AG04450 (cell line): ENCODE measurements around the gene ECPAS. TPM values are rescaled to one million over a fixed set of nuclear protein-coding genes. Genes with fewer than 3 reads are reported as not detected.
"Not testable (repeated sequence)": the region's sequence is repeated elsewhere in the genome, so short reads cannot be mapped to it uniquely, and the experiment has no call there.

Source experiments
- CTCF ChIA-PET: fragments of 300-600, 350-600 bp; formaldehyde crosslinking; extraction: SDS; loops from one replicate; lab custom pipeline; 2022; ENCODE audit warnings: antibody characterized with exemption, inconsistent platforms; lab: Charles Lee
- POLR2A ChIA-PET: fragments of 350-600 bp; formaldehyde crosslinking; extraction: SDS; loops from one replicate; lab custom pipeline; 2021; ENCODE audit warnings: antibody characterized with exemption, inconsistent platforms; lab: Yijun Ruan, JAX
- DNase-seq: peaks from one replicate; pipeline ENCODE4 v3.0.0-alpha.2; 2011; ENCODE audit warnings: low read depth, low spot score
- H3K27ac ChIP-seq: one replicate; pipeline ENCODE4 v1.5.1; 2012; ENCODE audit warnings: low read depth, low read length, control low read depth
- H3K27me3 ChIP-seq: one replicate; pipeline ENCODE4 v1.6.0; 2012; ENCODE audit warnings: low read length; ENCODE audit not compliant: control insufficient read depth, insufficient read depth
- H3K4me3 ChIP-seq: 2 replicates; pipeline ENCODE4 v1.5.1; 2011; ENCODE audit warnings: mild to moderate bottlenecking, low read depth, low read length, control low read depth
- H3K9me3 ChIP-seq: 2 replicates; pipeline ENCODE4 v1.5.1; 2012; ENCODE audit warnings: low read length; ENCODE audit not compliant: control insufficient read depth, insufficient read depth
- polyA plus RNA-seq: library from polyadenylated mRNA; depleted of rRNA; stranded (reverse); fragments of >200 nt; gene quantifications from 2 replicates; pipeline ENCODE4 v1.2.3, GENCODE V29; 2011
- TF ChIP-seq, protein P1 (sequence below): IDR thresholded peaks from 2 replicates; pipeline ENCODE4 v1.5.1; 2011; ENCODE audit warnings: low read depth, low read length, control low read depth, inconsistent platforms

Gene ECPAS
- polyA plus RNA-seq, 1 experiment, result 64.0 TPM

DNA sequence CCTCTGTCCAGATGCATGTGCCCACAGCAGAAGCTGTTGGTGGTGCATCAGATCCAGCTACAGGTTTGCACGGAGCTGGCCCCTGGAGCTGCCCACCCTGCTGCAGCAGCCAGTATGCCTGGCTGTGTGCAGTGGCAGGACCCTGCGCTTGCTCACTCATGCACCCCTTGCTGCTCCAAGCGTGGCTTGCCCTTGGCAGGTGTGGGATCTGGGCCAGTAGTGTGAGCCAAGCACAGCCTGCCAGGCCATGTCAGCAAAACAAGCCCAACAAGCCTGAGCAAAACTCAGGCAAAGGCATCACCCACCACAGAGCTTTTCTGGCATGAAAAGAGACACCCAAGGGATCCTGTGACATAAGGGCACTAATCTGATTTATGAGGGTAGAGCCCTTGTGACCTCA is 18.3 kb upstream of the ECPAS start:
- ChIA-PET POLR2A (interaction anchor here (0.5 kb wide), 1 partner anchor 71 kb away, joined by 8 read pairs; no protein-coding TSS in a partner anchor), CTCF (no interaction called here)
- Histone ChIP-seq H3K9me3 (peaks cover 12% of the 10 kb centered on the region; the same call in 1 of the 2 replicates), H3K27me3 (no peaks in the 10 kb centered on the region), H3K4me3 (no peak overlapping the region), H3K27ac (no peak overlapping the region)
- no peak for DNase-seq
- TF ChIP-seq, protein P1, sequence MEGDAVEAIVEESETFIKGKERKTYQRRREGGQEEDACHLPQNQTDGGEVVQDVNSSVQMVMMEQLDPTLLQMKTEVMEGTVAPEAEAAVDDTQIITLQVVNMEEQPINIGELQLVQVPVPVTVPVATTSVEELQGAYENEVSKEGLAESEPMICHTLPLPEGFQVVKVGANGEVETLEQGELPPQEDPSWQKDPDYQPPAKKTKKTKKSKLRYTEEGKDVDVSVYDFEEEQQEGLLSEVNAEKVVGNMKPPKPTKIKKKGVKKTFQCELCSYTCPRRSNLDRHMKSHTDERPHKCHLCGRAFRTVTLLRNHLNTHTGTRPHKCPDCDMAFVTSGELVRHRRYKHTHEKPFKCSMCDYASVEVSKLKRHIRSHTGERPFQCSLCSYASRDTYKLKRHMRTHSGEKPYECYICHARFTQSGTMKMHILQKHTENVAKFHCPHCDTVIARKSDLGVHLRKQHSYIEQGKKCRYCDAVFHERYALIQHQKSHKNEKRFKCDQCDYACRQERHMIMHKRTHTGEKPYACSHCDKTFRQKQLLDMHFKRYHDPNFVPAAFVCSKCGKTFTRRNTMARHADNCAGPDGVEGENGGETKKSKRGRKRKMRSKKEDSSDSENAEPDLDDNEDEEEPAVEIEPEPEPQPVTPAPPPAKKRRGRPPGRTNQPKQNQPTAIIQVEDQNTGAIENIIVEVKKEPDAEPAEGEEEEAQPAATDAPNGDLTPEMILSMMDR, result no peak

DNA sequence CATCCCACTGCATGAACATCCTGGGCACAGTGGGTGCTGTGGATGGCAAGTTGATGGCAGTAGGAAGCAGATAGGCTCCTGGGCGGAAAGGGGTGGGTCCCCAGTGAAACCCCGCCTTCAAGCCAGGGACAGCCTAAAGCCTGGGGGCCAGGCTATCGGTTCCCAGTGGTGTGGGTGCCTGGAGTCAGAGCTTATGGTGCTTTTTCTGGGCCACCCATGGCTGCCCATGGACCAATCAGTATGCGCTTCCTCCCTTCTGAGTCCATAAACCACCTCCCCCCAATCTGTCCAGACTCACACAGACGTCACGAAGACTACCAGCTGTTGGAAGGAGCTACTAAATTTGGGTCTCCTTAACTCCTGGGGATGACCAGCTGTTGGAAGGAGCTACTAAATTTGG is 17.5 kb upstream of the ECPAS start:
- POLR2A ChIA-PET, result no interaction called here
- DNase-seq, result no peak
- Histone ChIP-seq H3K4me3 (no peak overlapping the region), H3K27ac (no peak overlapping the region), H3K27me3 (no peaks in the 10 kb centered on the region), H3K9me3 (peaks cover 12% of the 10 kb centered on the region; the same call in 1 of the 2 replicates)
- CTCF ChIA-PET, result no interaction called here
- TF ChIP-seq, protein P1, result no peak

DNA sequence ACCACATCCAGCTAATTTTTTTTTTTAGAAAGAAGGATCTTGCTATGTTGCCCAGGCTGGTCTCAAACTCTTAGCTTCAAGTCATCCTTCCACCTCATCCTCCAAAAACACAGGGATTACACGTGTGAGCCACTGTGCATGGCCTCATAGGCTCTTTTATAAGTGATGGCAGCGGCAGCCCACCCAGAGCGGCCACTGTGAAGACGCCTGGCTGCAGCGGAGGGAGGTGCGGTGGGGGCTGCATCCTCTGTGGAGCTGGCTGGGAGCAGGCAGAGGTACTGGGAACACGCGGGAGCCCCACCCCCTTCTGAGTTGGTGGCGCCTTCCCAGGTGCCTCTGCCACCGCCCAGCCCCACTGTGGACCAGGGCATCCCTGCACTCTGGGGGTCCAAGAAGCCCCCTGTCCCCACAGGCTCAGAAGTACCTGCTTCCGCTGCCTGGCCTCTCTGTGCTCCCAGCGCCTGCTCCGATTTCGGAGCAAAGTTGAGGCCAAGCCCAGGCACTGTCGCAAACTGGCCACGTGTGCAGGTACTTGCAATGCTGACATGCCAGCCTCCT is 16.9 kb upstream of the ECPAS start:
- no peak overlapping the region for H3K27ac ChIP-seq
- no peak overlapping the region for H3K4me3 ChIP-seq
- DNase-seq, result no peak
- TF ChIP-seq, protein P1, result no peak
- H3K9me3 ChIP-seq, result peaks cover 12% of the 10 kb centered on the region; the same call in 1 of the 2 replicates
- ChIA-PET CTCF (no interaction called here), POLR2A (no interaction called here)
- no peaks in the 10 kb centered on the region for H3K27me3 ChIP-seq

DNA sequence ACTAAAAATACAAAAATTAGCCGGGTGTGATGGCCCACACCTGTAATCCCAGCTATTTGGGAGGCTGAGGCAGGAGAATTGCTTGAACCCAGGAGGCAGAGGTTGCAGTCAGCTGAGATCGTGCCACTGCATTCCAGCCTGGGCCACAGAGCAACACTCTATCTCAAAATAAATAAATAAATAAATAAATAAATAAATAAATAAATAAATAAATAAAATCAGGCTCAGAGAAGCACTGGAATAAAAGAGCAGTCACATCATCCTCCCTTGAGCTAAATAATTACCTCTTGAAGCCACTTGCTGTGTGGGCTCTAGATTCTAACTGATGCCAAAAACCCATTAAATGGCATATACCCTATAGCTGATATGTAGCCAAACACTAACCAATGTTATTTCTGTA is 13.0 kb upstream of the ECPAS start:
- POLR2A ChIA-PET, H3K27ac ChIP-seq, CTCF ChIA-PET: not testable (repeated sequence)

DNA sequence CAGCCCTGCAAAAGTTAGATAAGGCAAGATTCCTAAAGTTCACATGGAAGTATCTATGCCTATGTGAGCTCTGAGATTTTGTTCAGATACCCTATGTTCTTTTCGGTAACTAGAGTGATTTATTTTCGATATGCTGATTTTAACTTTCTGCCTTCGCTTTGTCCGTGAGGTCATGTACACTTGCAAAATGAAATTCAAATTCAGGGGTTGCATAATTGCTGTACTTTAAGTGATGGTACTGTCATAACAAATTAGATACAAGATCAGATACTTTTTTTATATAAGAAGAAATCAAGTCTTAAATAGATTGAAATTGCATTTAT is 350 bp upstream of the ECPAS start:
- TF ChIP-seq, protein P1, result no peak
- no peaks in the 10 kb centered on the region; the same call in 1 of the 2 replicates for H3K9me3 ChIP-seq
- H3K4me3 ChIP-seq, result peak overlapping the region; percentile 85
- DNase-seq, result no peak
- ChIA-PET POLR2A (interaction anchor here (0.9 kb wide), 1 partner anchor 14 kb away, joined by 4 read pairs; no protein-coding TSS in a partner anchor), CTCF (no interaction called here)
- H3K27ac ChIP-seq, result peak overlapping the region; percentile 75
- H3K27me3 ChIP-seq, result no peaks in the 10 kb centered on the region

More for the DNA sequence above, 13.0 kb upstream of the ECPAS start:
- DNase-seq, H3K4me3 ChIP-seq, H3K27me3 ChIP-seq, H3K9me3 ChIP-seq: not testable (repeated sequence)
